ENCODE data around the gene H2BK1.

H2BK1 gene

DNA sequence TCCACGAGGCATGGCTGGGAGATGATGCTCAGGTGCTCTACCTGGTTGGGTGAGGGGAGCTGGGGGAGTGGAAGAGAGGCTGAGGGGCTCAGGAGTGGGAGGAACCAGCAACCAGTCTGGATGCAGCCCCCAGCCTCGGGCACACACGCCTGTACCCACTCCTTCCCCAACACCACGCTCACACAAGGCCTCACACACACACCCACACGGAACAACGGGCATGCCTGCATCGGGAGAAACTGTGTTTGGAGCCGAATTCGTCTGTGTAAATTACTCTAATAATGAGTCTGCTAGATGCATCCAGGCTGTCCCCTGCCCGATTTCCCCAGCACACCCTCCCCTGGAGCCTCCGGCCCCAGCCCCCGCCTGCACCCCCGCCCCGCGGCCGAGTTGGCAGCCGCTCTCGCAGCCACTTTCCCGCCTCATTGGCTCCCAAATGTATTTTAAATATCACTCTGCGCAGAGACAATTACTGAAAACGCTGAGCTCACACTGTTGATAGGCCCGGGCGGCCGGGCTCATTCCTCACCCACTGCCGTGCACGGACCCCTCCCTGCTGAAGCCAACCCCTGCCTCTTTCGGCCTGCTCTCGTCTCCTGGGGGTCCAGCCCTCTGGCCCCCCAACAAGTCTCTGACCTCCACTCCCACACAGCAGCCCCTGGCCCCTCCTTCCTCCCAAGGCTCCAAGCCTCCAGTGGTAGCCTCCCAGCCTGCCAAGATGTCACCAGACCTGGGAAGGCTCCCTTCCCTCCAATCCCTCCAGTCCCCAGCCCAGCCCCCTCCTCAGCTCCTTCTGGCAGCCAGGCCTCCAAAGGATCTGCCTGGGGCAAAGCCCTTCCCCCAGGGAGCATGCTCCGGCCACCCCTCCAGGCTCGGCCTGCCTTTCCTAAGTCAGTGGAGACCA, 11.1 kb downstream of the H2BK1 start:
- no peak for DNase-seq

GRCh38 chr7:151197932-151198331, 12.4 kb downstream of the H2BK1 start:
- no peak for DNase-seq

- DNase-seq = no peak
Observed at GRCh38 chr7:151195616-151196450, 14.5 kb downstream of the H2BK1 start.

- DNase-seq = no peak
Observed at GRCh38 chr7:151194188-151194587, 16.1 kb downstream of the H2BK1 start.

- no peak for DNase-seq
Observed at GRCh38 chr7:151193203-151193978, 16.9 kb downstream of the H2BK1 start.

- no peak for DNase-seq
Observed at GRCh38 chr7:151192002-151192539, 18.2 kb downstream of the H2BK1 start.

DNA sequence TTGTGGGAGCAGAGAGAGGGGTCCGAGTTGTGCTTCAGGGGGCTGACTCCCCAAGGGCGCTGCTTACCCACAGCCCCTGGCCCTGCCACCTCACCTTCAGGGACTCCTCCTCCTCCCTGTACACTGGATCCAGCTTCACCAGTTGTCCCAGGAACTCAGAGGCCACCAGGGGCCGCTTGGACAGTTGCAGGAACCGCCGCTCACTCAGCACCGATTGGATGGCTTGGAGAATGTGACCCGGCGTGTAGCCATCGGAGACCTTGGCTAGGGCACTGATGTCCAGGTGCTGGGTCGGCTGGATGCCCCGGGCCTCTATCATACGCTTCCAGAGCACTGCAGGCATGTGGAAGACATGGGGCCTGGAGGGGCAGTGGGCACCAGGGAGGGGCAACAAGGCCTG, 18.7 kb downstream of the H2BK1 start:
- no peak for DNase-seq

DNA sequence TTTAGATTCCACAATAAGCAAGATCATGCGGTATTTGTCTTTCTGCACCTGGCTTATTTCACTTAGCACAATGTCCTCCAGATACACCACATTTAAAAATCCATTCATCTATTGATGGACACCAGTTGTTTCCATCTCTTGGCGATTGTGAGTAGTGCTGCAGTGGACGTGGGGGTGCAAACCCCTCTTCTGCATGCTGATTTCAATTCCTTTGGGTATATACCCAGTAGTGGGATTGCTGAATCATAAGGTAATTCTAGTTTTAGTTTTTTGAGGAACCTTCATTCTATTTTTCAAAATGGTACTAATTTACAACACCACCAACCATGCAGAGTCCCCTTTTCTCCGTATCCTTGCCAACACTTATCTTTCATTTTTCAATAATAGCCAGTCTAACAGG, 21.2 kb downstream of the H2BK1 start:
- DNase-seq = no peak

- no peak for DNase-seq
Observed at GRCh38 chr7:151188252-151188542, 22.1 kb downstream of the H2BK1 start.

DNA sequence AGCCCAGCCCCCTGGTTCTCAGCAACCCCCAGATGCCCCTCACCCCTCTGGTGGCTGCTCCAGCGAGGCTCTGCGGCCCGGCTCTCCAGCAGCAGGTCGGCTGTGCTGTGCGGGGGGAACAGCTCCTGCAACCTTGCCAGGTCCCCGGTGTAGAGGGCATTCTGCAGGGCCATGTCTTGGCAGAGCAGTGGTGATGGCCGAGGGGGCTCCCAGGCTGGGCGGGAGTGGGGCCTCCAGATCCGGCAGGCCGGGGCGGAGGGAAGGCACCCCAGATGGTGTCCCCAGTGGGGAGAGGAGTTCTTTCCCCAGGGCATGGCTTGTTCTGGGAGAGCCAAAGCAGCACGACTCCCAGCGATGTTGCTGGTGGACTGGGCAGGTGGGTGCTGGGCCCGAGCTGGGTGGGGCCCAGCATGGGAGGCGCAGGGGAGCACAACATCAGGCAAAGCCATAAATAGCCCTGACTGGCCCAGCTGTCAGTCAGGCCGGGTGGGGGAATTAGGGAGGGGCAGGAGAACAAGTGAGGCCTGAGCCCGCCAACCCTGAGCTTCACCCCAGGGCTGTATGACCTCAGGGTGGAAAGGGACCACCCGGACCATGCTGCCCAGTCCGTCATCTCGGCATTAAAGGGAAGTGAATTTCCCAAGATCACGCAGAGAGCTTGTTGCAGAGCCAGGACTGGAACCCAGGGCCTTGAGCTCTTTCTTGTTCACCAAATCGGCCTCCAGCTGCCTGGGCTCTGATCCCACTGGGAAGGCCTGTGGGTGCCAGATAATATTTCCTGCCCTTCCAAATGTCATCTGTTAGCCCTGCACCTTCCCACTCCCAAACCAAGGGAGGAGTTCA, 22.7 kb downstream of the H2BK1 start:
- no peak for DNase-seq

DNA sequence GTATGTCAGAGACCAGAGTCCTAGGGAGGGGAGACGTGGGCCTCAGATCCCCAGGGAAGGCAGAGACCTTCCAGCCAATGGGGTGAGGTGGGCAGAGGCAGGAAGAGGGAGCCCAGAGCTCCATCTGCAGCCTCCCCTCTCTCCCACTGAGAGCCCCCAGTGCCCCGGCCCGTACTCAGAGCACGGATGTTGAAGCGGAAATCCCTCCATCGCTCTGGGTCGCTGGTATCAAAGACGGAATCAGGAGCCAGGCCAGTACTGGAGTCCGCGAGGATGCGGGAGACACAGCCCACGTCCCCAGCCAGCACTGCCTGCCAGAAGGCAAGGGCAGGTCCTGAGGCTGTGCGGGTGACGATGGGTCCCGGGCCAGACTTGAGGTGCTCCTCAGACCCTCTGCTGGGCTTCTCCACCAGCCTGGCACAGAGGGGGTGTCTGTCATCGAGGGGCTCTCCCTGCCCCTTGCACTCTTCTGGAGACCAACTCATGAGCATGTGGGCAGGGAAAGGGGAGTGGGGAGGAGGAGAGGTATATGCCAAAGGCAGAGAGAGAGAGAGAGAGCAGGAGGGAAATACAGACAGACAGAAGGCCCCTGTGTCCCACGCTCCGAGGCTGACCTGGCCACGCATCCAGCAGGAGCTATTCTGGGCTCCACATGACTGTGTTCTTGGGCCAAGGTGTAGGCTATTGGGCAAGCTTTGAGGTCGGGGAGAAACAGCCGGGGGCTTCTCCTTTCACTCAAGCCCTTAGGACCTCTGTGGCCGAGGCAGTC, 23.5 kb downstream of the H2BK1 start, which contains the start of gene ASB10:
ASB10 (minus strand) TSS at position 611 of the 769 bp plus-strand sequence; CDS start at position 491, 120 bp downstream.
- no peak for DNase-seq

DNA sequence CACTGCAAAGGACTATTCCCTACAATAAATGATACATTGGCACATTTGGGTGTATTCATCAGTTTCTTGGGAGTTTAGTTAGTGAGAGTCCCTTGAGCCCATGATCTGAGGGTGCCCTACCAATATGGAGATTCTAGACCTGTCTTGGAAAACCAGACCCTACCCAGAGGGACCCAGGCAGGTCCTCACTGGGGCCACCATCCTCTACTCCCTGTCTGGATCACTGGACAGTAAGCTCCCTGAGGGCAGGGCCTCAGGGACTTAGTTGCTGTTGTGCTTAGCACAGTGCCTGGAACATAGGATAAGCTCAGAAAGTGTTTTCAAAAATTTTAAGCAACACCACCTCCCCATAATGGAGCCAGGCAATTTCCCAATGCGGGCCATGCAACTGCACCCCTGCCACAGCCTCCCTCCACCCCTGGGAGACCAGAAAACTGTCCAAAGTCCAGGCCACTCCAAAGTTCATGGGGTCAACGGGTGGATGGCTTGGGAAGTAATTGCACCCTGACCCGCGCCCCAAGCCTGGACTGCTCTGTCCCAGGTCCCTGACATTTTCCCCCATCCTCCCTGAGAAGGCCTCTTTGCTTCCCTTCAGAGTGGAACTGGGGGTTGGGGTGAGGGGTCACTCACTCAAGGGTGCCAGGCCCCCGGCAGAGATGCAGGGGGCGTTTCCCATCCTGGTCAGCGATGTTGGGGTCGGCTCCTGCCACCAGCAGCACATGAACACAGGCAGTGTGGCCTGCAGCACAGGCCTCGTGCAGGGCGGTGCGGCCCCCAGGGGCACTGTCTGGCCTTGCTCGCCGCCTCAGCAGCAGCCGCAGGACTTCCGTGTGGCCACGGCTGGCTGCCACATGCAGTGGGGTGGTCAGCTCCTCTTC, 24.3 kb downstream of the H2BK1 start:
- DNase-seq = no peak

DNA sequence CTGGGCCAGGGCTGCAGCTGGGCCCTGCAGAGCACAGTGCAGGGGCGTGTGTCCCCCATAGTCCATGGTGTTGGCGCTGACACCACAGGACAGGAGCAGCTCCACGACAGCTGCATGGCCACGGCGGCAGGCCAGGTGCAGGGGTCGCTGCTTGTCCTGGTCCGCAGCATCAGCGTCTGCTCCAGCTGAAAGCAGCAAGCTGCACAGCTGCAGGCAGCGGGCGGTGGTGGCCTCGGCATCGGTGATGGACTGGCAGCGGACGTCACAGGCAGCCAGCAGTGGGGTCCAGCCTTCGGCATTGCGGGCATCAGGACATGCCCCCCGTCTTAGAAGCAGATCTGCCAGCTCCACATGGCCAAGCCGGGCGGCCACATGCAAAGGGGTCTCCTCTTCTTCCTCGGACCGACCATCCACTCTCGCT, 29.3 kb downstream of the H2BK1 start:
- no peak for DNase-seq

- DNase-seq = no peak
Observed at GRCh38 chr7:151179946-151180345, 30.3 kb downstream of the H2BK1 start.

DNA sequence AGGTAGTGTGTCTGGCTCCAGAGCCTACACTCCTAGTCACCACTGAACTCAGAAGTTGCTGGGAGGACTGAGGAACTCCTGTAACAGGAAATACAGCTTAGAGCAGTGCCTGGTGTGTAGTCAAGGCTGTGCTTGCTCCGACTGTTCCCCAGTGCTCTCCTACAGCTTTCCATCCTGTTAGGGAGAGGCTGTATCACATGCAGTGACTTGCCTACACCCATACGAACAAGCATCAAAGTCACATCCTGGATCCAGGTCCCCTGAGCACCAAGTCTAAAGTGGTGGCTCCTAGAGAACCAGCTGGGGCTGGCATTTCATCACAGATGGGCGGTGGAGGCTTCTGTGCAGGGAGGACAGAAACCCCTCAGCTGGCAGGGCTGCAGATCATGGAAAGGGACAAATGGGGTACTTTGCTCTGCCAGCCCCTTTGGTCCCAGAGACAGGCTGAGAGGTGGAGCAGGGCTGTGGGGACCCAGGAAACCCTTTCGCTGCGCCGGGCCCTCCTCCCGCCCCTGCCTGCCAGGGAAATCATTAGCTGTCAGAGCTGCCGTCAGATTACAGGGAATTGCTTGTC, 30.9 kb downstream of the H2BK1 start:
- DNase-seq = peak; percentile 51

- DNase-seq = no peak
Observed at GRCh38 chr7:151178831-151179230, 31.5 kb downstream of the H2BK1 start.

DNA sequence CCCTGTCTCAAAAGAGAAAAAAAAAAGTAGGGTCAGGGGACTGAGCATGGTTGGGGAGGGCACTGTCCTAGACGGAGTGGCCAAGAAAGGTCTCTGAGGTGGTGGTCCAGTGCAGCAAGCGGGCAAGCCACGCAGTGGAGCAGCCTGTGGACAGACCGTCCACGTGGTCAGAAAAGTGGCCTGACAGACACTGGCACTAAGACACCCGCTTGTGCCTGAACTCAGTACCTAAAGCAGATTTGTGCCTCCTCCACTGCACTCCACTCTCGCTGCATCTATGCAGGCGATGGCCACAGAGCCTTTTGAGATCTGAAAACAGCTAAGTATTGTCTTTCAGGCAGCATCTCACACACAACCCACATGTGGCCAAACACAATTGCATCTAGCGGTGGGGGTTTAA, 32.1 kb downstream of the H2BK1 start:
- DNase-seq = no peak

DNA sequence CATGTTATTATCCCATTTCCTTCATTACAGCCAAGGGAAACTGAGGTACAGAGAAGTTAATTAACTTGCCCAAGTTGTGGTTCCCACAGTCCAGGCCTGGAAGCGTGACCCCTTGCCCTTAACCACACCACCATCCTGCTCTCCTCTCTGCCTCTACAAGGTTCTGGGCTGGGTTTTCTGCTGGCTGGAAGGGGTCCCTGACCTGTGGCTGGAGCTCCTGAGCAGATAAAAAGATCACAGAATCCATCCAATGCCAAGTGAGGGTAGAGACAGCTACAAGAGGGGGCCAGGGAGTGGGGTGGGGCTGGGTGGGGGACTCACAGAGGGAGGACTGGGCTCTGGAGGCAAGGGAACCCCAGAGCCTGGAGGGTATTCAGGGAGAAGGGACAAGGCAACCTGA, 33.0 kb downstream of the H2BK1 start:
- DNase-seq = no peak

- DNase-seq = no peak
Observed at GRCh38 chr7:151176401-151176800, 33.9 kb downstream of the H2BK1 start.

GRCh38 chr7:151175793-151176311, 34.4 kb downstream of the H2BK1 start:
- no peak for DNase-seq
